Testis (tissue), 2 donors: ENCODE results near the gene ZNF488.

Source experiments
- POLR2A ChIP-seq: fragments of 450-650 bp; IDR thresholded peaks from one replicate; pipeline ENCODE4 v1.6.1; 2017; ENCODE audit warnings: antibody characterized with exemption, mild to moderate bottlenecking, moderate library complexity
- TF ChIP-seq, protein P1 (sequence below), 3 experiments: fragments of 450-650 bp in 2 of 3; fragments of 200-600 bp in 1 of 3; sonication (generic) in 1 of 3; IDR thresholded peaks; one replicate each; pipeline ENCODE4 v1.5.1; 2016 to 2019; ENCODE audit warnings: antibody characterized with exemption in 3 of 3, mild to moderate bottlenecking in 2 of 3, moderate library complexity in 1 of 3

DNA sequence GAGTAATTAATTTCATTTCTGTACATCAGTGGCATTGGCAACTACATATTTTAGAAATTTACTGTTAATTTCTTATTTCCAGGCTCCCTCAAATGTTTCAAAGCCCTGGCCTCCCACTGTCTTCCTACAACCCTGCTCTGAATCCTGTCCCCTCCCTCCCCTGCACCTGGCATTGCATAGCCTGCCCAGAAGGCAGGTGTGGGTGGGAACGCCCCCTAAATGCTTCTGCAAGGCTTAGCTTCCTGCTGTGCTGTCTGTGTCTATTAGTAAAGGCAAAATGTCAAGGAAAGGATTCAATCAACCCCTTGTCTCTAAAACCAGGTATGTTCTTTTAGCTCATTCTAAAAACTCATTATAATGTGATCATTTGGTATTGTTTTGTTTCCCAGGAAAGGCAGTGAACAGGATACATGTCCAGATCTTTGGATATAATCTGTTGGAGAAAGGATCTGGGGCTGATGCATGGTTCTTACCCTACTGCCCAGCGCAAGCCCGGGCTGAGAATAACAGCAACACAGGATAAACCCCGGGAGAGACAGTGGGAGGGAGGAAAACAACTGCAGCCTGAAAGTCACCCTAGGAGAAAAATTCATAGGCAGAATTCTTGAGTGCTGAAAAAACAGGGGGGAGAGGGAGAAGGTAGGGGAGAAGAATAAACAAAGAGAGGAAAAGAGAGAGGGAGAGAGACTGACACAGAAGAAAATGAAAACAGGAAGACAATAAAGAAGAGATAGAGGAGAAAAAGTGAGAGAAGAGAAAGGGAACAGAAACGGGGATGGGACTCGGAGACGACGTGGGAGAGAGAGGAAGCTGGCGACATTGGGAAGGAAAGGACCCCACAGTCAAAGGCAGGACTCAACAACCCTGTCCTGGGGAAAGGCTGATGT lies 589 bp downstream of the ZNF488 start:
- TF ChIP-seq, protein P1, sequence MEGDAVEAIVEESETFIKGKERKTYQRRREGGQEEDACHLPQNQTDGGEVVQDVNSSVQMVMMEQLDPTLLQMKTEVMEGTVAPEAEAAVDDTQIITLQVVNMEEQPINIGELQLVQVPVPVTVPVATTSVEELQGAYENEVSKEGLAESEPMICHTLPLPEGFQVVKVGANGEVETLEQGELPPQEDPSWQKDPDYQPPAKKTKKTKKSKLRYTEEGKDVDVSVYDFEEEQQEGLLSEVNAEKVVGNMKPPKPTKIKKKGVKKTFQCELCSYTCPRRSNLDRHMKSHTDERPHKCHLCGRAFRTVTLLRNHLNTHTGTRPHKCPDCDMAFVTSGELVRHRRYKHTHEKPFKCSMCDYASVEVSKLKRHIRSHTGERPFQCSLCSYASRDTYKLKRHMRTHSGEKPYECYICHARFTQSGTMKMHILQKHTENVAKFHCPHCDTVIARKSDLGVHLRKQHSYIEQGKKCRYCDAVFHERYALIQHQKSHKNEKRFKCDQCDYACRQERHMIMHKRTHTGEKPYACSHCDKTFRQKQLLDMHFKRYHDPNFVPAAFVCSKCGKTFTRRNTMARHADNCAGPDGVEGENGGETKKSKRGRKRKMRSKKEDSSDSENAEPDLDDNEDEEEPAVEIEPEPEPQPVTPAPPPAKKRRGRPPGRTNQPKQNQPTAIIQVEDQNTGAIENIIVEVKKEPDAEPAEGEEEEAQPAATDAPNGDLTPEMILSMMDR (IDR thresholded peaks at IDR 0.05), result no peak
- no peak for TF ChIP-seq POLR2A
